H1 (cell line): ENCODE data around the gene MTARC1. TPM values are rescaled to one million over a fixed set of nuclear protein-coding genes. Genes with fewer than 3 reads are reported as not detected.

Experiments used
- CBX5 ChIP-seq: fragments of 300-800, 300-1000 bp; sonication (generic); IDR thresholded peaks from 2 replicates; pipeline ENCODE4 v1.7.1; 2016; ENCODE audit warnings: antibody characterized with exemption, low read length, low read depth
- polyA plus RNA-seq, 7 experiments: library from polyadenylated mRNA; depleted of rRNA in 3 of 7; stranded (reverse) in 5 of 7; unstranded in 2 of 7; fragments of >200 nt in 5 of 7; fragments of 200-250 nt in 2 of 7; gene quantifications; 1 replicate in 5 of 7; 2 replicates in 1 of 7; 4 replicates in 1 of 7; pipeline versions ENCODE4 v1.2.1 to v1.2.3, GENCODE V29; 2011 to 2013; ENCODE audit warnings: missing spikeins in 2 of 7, mixed read lengths in 2 of 7
- total RNA-seq: library from RNA; stranded (reverse); fragmentation: NEBNext Ultra II Directional; extraction: Animal tissue kit (Norgen Biotek cat#: 25700); gene quantifications from 2 replicates; pipeline ENCODE4 v1.2.1, GENCODE V29; 2021

MTARC1 gene
- total and polyA plus RNA-seq, 2 of the 8 experiments (the other 6 are each of a cell fraction or from before 2014, with no cell fraction given): 17.2 to 46.2 TPM

GRCh38 chr1:220812308-220812707 lies 25.6 kb downstream of the MTARC1 start (continued):
- no peak for TF ChIP-seq CBX5
